ENCODE results near the gene RUSC1. TPM values are rescaled to one million over a fixed set of nuclear protein-coding genes. Genes with fewer than 3 reads are reported as not detected.

Gene RUSC1
- total and polyA plus RNA-seq, 2 donors (not counting 3 experiments of a cell fraction or from before 2014, with no cell fraction given): 42.4 to 46.6 TPM

- no peaks in the 10 kb centered on the region for H3K9me3 ChIP-seq (replicated peaks; ENCODE audit: control insufficient read depth, insufficient read depth, low read length)
- no peak overlapping the region for H2AFZ ChIP-seq (ENCODE audit: low read depth, low read length)
- dilution Hi-C loops (cut with MboI; ENCODE audit: extremely low pct_ligation_motif_present, low sequenced_read_pairs): no loop called here
- FAIRE-seq (no peak), DNase-seq (ENCODE audit: low read depth, low spot score) (no peak)
- H3K9me1 ChIP-seq (replicated peaks; ENCODE audit: control insufficient read depth, extremely low read depth, insufficient read depth, low read length): no peaks in the 10 kb centered on the region
- ChIA-PET POLR2A (no interaction called here), CTCF (interaction anchor here (2.7 kb wide), 1 partner anchor 16 kb away, joined by 10 read pairs; no protein-coding TSS in a partner anchor)
- no peaks in the 10 kb centered on the region for H4K20me1 ChIP-seq (replicated peaks; ENCODE audit: control insufficient read depth, extremely low read depth, insufficient read depth, low read length)
- H3K27me3 ChIP-seq (ENCODE audit: control insufficient read depth in 2 of 2, insufficient read depth in 2 of 2, low read length in 2 of 2): peaks cover 37 to 40% of the 10 kb centered on the region in 2 experiments
- BruUV-seq (replicated peaks): no TSS peak
- H3K36me3 ChIP-seq (ENCODE audit: control insufficient read depth in 2 of 2, extremely low read depth in 1 of 2, insufficient read depth in 2 of 2, low read length in 2 of 2): no peaks in the 10 kb centered on the region
- H3K27ac ChIP-seq (ENCODE audit: insufficient read depth, low read depth, low read length): no peak overlapping the region
- H3K4me3 ChIP-seq (replicated peaks in 1 of 3; ENCODE audit: insufficient read depth in 1 of 3, low read depth in 1 of 3, low read length in 3 of 3): no peak overlapping the region
- intact Hi-C loops (cut with micrococcal nuclease): no loop called here
- TF ChIP-seq EZH2 (IDR thresholded peaks at IDR 0.05; ENCODE audit: borderline replicate concordance, low read depth, low read length, severe bottlenecking): no peak
- TF ChIP-seq MYC (IDR thresholded peaks at IDR 0.05; ENCODE audit: low read depth, low read length): no peak
- TF ChIP-seq JUN (IDR thresholded peaks at IDR 0.05; ENCODE audit: borderline replicate concordance, insufficient read depth, insufficient read length, low read depth): no peak
- no peak for TF ChIP-seq GATA2 (IDR thresholded peaks at IDR 0.05; ENCODE audit: insufficient read depth, insufficient read length, low read depth, low read length)
- TF ChIP-seq, protein P1, sequence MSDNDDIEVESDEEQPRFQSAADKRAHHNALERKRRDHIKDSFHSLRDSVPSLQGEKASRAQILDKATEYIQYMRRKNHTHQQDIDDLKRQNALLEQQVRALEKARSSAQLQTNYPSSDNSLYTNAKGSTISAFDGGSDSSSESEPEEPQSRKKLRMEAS (IDR thresholded peaks at IDR 0.05; ENCODE audit: insufficient read depth, insufficient read length): no peak
- no peak for TF ChIP-seq POLR2AphosphoS5 (IDR thresholded peaks at IDR 0.05; ENCODE audit: insufficient read depth, low read depth, low read length)
- H3K9ac ChIP-seq (replicated peaks; ENCODE audit: extremely low read depth, insufficient read depth, low read length): no peak overlapping the region
- H3K4me2 ChIP-seq (ENCODE audit: insufficient read depth, low read length): no peak overlapping the region
- no peaks in the 10 kb centered on the region for H3K79me2 ChIP-seq (ENCODE audit: control insufficient read depth, insufficient read depth, low read length)
- H3K4me1 ChIP-seq (ENCODE audit: control insufficient read depth, extremely low read depth, insufficient read depth, low read length): no peaks in the 10 kb centered on the region
Observed at GRCh38 chr1:155293086-155293749, 27.5 kb upstream of the RUSC1 start.

All from endothelial cell of umbilical vein (primary cell).